ENCODE measurements around the gene JAZF1.
A peak's percentile ranks its signal among the peaks of the same experiment; 100 is the strongest.

JAZF1 gene

DNA sequence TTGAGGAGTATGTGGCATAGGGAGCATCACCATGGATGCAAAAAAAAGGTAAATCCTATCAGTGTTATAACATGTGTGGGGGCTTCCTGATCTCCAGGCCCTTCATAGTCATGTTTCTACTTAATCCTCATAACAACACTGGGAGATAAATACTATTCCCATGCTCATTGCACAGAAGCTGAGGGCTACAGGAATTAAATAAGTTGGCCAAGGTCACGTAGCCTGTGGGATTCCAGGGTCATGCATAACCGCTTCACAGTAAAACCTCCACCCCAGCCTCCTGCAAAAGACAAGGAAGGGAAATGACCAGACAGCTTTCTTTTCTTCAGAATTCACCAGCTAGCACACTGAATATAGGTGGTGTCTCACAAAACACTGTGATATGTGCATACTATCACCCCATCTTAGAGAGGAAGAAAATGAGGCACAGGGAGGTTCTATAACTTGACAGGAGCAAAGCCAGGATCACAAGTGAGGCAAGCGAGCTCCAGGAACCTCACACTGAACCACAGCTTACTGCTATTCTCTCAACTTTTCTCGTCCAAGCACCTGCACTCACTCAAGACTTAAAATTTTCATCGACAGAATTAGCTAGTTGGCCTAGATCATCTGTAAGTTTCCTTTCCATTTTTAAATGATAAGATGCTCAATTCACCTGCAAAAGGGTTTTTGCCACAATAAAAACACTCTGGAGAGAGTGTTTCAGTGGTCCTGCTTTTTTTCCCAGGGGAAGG, 13.4 kb downstream of the JAZF1 start:
- Mint-ChIP-seq H3K36me3 (peaks cover 6% of the 10 kb centered on the region), H3K27me3 (no peaks in the 10 kb centered on the region), H3K4me1 (peaks cover 45% of the 10 kb centered on the region), H3K4me3 (no peak overlapping the region), H3K9me3 (no peaks in the 10 kb centered on the region), H3K27ac (no peak overlapping the region)
- DNase-seq (ENCODE audit: low spot score in 2 of 2) (no peak), ATAC-seq (ENCODE audit: low read depth) (no peak)

GRCh38 chr7:28165961-28166955, 14.3 kb downstream of the JAZF1 start:
- no peaks in the 10 kb centered on the region for H3K27me3 Mint-ChIP-seq
- peak overlapping the region; percentile 58 for H3K27ac Mint-ChIP-seq
- no peak overlapping the region for H3K4me3 Mint-ChIP-seq
- ATAC-seq (ENCODE audit: low read depth) (no peak), DNase-seq (ENCODE audit: low spot score in 2 of 2) (no peak)
- H3K4me1 Mint-ChIP-seq: peaks cover 46% of the 10 kb centered on the region
- peaks cover 6% of the 10 kb centered on the region for H3K36me3 Mint-ChIP-seq
- H3K9me3 Mint-ChIP-seq: no peaks in the 10 kb centered on the region

DNA sequence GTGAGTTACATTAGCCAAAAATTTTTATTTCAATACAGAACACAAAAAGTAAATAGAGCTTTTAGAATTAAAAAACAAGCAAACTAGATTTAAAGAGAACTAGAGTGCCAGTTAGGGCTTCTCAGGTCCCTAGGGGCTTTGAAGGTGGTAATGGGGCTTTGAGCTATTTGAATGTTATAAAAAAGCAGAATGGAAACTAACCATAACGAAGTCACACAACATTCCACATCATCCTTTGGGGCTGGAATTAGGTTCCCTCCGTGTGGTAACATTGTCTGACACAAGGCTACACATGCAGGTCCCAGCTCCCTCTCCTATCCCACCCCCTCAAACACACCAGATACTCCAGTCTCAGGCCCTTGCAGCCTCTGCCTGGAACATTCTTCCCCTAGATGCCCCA, 15.3 kb downstream of the JAZF1 start:
- Mint-ChIP-seq H3K9me3 (no peaks in the 10 kb centered on the region), H3K36me3 (peaks cover 1% of the 10 kb centered on the region), H3K27me3 (no peaks in the 10 kb centered on the region), H3K4me1 (peaks cover 46% of the 10 kb centered on the region), H3K27ac (peak overlapping the region; percentile 58), H3K4me3 (peak overlapping the region; percentile 32)
- ATAC-seq (ENCODE audit: low read depth): peak; percentile 79
- peak in 1 of 2 donors; percentile 41 for DNase-seq (ENCODE audit: low spot score in 2 of 2)

GRCh38 chr7:28163949-28164348, 16.6 kb downstream of the JAZF1 start:
- Mint-ChIP-seq H3K27ac (peak overlapping the region; percentile 58), H3K27me3 (no peaks in the 10 kb centered on the region)

GRCh38 chr7:28161331-28161730, 19.3 kb downstream of the JAZF1 start:
- Mint-ChIP-seq H3K4me3 (no peak overlapping the region), H3K36me3 (peaks cover 17% of the 10 kb centered on the region), H3K27ac (no peak overlapping the region), H3K9me3 (no peaks in the 10 kb centered on the region), H3K27me3 (no peaks in the 10 kb centered on the region), H3K4me1 (peaks cover 65% of the 10 kb centered on the region)
- DNase-seq (ENCODE audit: low spot score in 2 of 2) (no peak), ATAC-seq (ENCODE audit: low read depth) (peak; percentile 34)

More at GRCh38 chr7:28163949-28164348, 16.6 kb downstream of the JAZF1 start:
- DNase-seq (ENCODE audit: low spot score in 2 of 2): no peak
- no peak overlapping the region for H3K4me3 Mint-ChIP-seq
- H3K9me3 Mint-ChIP-seq: no peaks in the 10 kb centered on the region
- ATAC-seq (ENCODE audit: low read depth): no peak
- H3K4me1 Mint-ChIP-seq: peaks cover 51% of the 10 kb centered on the region
- H3K36me3 Mint-ChIP-seq: peaks cover 10% of the 10 kb centered on the region

- ATAC-seq (ENCODE audit: low read depth) (no peak), DNase-seq (ENCODE audit: low spot score in 2 of 2) (no peak)
- Mint-ChIP-seq H3K9me3 (no peaks in the 10 kb centered on the region), H3K36me3 (peaks cover 17% of the 10 kb centered on the region), H3K27me3 (no peaks in the 10 kb centered on the region), H3K4me3 (no peak overlapping the region), H3K27ac (no peak overlapping the region), H3K4me1 (peaks cover 71% of the 10 kb centered on the region)
Observed at GRCh38 chr7:28160551-28160991, 20.0 kb downstream of the JAZF1 start.

GRCh38 chr7:28157831-28158416, 22.7 kb downstream of the JAZF1 start:
- Mint-ChIP-seq H3K36me3 (peaks cover 19% of the 10 kb centered on the region), H3K4me3 (no peak overlapping the region), H3K27ac (peak overlapping the region; percentile 47), H3K9me3 (no peaks in the 10 kb centered on the region), H3K4me1 (peaks cover 69% of the 10 kb centered on the region), H3K27me3 (no peaks in the 10 kb centered on the region)
- DNase-seq (ENCODE audit: low spot score in 2 of 2) (no peak), ATAC-seq (ENCODE audit: low read depth) (no peak)

GRCh38 chr7:28157076-28157745, 23.4 kb downstream of the JAZF1 start:
- DNase-seq (ENCODE audit: low spot score in 2 of 2) (no peak), ATAC-seq (ENCODE audit: low read depth) (no peak)
- no peaks in the 10 kb centered on the region for H3K27me3 Mint-ChIP-seq
- no peak overlapping the region for H3K4me3 Mint-ChIP-seq
- no peaks in the 10 kb centered on the region for H3K9me3 Mint-ChIP-seq
- peaks cover 19% of the 10 kb centered on the region for H3K36me3 Mint-ChIP-seq
- H3K4me1 Mint-ChIP-seq: peaks cover 70% of the 10 kb centered on the region
- H3K27ac Mint-ChIP-seq: no peak overlapping the region

DNA sequence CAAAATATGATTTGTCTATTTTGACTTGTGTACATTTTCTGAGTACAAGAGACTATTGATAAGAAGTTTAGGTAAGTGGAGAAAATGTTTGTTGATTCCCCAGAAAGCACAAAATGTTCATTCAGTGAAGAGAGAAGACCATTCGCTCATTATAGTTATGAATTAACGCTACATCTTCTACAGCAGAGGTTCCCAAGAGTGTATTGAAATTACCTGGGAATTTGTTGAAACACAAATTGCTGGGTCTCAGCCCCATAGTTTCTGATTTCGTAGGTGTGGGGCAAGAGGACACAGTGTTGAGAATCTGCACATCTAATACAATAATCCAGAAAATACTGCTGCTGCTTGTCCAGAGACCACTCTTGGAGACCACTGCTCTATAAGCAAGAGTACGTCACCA, 24.2 kb downstream of the JAZF1 start:
- H3K36me3 Mint-ChIP-seq: peaks cover 19% of the 10 kb centered on the region
- H3K27ac Mint-ChIP-seq: peak overlapping the region; percentile 96
- no peaks in the 10 kb centered on the region for H3K27me3 Mint-ChIP-seq
- DNase-seq (ENCODE audit: low spot score in 2 of 2) (no peak), ATAC-seq (ENCODE audit: low read depth) (no peak)
- H3K4me1 Mint-ChIP-seq: peaks cover 71% of the 10 kb centered on the region
- no peaks in the 10 kb centered on the region for H3K9me3 Mint-ChIP-seq
- no peak overlapping the region for H3K4me3 Mint-ChIP-seq

- no peak for DNase-seq (ENCODE audit: low spot score in 2 of 2)
Observed at GRCh38 chr7:28155964-28156363, 24.6 kb downstream of the JAZF1 start.

GRCh38 chr7:28155019-28155660, 25.5 kb downstream of the JAZF1 start:
- peak overlapping the region; percentile 96 for H3K27ac Mint-ChIP-seq
- no peaks in the 10 kb centered on the region for H3K27me3 Mint-ChIP-seq
- H3K36me3 Mint-ChIP-seq: peaks cover 17% of the 10 kb centered on the region
- peak in 1 of 2 donors; percentile 34 for DNase-seq (ENCODE audit: low spot score in 2 of 2)
- peak; percentile 77 for ATAC-seq (ENCODE audit: low read depth)
- H3K4me1 Mint-ChIP-seq: peaks cover 68% of the 10 kb centered on the region
- H3K4me3 Mint-ChIP-seq: peak overlapping the region; percentile 38
- no peaks in the 10 kb centered on the region for H3K9me3 Mint-ChIP-seq

More at GRCh38 chr7:28155964-28156363, 24.6 kb downstream of the JAZF1 start:
- no peak for ATAC-seq (ENCODE audit: low read depth)
- Mint-ChIP-seq H3K36me3 (peaks cover 19% of the 10 kb centered on the region), H3K4me3 (no peak overlapping the region), H3K27me3 (no peaks in the 10 kb centered on the region), H3K9me3 (no peaks in the 10 kb centered on the region), H3K4me1 (peaks cover 69% of the 10 kb centered on the region), H3K27ac (peak overlapping the region; percentile 96)

DNA sequence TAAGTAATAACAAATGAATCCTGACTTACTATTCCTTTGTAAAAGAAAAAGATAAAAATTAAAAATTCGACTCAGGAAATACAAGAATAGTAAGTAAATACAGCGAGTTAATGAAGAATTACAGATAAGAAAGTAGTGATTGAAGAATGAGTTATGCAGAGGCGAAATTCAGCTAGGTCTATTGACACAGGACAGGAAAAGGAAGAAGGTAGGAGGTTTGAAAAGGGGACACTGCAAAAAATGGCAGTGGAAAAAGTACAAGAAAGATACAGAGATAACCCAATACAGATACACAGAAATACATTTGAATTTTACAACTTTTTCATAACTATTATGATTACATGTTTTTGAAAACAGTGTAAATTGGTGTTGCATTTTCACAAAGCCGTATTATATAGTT, 28.0 kb downstream of the JAZF1 start:
- ATAC-seq (ENCODE audit: low read depth) (no peak), DNase-seq (ENCODE audit: low spot score in 2 of 2) (no peak)
- Mint-ChIP-seq H3K9me3 (no peaks in the 10 kb centered on the region), H3K36me3 (peaks cover 4% of the 10 kb centered on the region), H3K27me3 (no peaks in the 10 kb centered on the region), H3K27ac (peak overlapping the region; percentile 92), H3K4me3 (peak overlapping the region; percentile 50), H3K4me1 (peaks cover 62% of the 10 kb centered on the region)

- Mint-ChIP-seq H3K36me3 (peaks cover 4% of the 10 kb centered on the region), H3K27ac (peak overlapping the region; percentile 92), H3K4me1 (peaks cover 59% of the 10 kb centered on the region), H3K9me3 (no peaks in the 10 kb centered on the region), H3K27me3 (no peaks in the 10 kb centered on the region), H3K4me3 (peak overlapping the region; percentile 50)
- ATAC-seq (ENCODE audit: low read depth) (peak; percentile 74), DNase-seq (ENCODE audit: low spot score in 2 of 2) (peak in 1 of 2 donors; percentile 30)
Observed at GRCh38 chr7:28151965-28152364, 28.6 kb downstream of the JAZF1 start.

All from memory B cell (primary cell).